BE2C (cell line): ENCODE measurements around the gene HCFC1.
A peak's percentile ranks its signal among the peaks of the same experiment; 100 is the strongest.

ENCODE experiments used
- DNase-seq: peaks from one replicate; pipeline ENCODE4 v3.0.0-alpha.2; 2020
- H3K27me3 ChIP-seq: fragments of 250-450 bp; sonication (Bioruptor Pico); 2 replicates; pipeline ENCODE4 v1.5.1; 2020; ENCODE audit warnings: mild to moderate bottlenecking
- H3K36me3 ChIP-seq: fragments of 250-450 bp; sonication (Bioruptor Pico); 2 replicates; pipeline ENCODE4 v1.5.1; 2020; ENCODE audit warnings: mild to moderate bottlenecking
- H3K4me1 ChIP-seq: fragments of 250-450 bp; sonication (Bioruptor Pico); 2 replicates; pipeline ENCODE4 v1.5.1; 2020
- H3K4me3 ChIP-seq: 2 replicates; pipeline ENCODE4 v1.5.1; 2011; ENCODE audit warnings: low read depth, low read length
- H3K9me3 ChIP-seq: fragments of 250-450 bp; sonication (Bioruptor Pico); 2 replicates; pipeline ENCODE4 v1.5.1; 2020
- CTCF ChIP-seq: IDR thresholded peaks from 2 replicates; pipeline ENCODE4 v1.5.1; 2012; ENCODE audit warnings: mild to moderate bottlenecking, low read depth, low read length

HCFC1 gene

DNA sequence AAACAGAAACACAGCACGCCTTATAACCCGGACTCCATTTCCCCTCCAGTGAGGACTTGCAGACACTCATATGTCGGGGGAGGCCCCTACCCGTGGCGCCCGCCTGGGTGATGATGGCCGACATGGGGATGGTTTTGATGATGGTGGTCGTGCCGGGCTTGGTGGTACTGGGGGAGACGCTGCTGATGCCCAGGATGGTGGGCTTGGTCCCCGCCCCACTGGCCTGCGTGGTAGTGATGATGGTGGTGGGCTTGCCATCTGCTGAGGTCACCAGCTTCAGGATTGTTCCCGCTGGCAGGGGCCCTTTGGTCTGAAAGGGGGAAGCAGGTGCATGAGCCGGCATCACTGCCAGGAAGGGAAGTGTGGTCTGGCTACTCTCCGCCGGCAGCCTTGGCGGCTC lies 14.4 kb downstream of the HCFC1 start:
- H3K4me1 ChIP-seq, result peaks cover 4% of the 10 kb centered on the region; the same call in 1 of the 2 replicates
- no peaks in the 10 kb centered on the region for H3K27me3 ChIP-seq
- DNase-seq, result no peak
- no peak overlapping the region for H3K4me3 ChIP-seq
- no peaks in the 10 kb centered on the region for H3K9me3 ChIP-seq
- H3K36me3 ChIP-seq, result peaks cover 99% of the 10 kb centered on the region
- no peak for TF ChIP-seq CTCF

DNA sequence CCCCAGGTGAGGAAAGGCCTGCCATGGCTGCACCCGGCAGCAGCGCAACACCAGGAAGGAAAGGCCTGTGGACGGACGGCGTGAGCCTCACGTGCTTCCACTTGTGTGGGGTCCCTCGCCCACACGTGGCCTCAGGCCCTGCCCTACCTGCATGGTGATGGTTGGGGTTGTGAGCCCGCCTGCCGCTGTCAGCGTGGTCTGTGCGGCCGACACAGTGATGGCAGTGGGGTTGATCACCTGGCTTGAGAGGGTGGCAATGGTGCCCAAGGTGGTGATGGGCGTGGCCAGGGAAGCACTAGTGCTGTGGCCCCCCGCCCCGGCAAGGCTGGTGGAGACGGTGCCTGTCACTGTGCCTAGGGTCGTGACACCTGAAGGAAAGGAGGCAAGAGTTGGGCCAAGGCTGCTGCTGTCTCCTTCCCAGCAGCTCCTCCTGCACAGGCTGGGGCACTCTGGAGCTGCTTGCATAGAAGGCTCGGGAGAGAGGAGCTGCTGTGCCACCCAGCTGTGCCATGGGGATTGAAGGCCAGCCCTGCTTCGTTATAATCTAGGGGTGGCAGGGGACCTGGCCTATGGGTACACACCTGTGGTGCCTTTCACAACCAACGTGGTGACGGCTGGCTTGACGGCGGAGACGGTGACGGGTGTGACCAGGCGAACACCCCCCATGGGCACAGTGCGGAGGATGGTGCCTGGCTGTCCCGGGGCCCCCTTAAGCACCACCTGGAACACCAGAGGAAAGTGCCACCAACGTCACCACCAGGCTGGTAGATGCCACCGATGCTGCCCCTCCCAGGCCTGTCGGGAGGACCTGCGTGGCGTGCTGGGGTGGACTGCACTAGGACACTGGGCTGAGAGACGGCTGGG lies 15.3 kb downstream of the HCFC1 start:
- DNase-seq, result no peak
- no peak overlapping the region for H3K4me3 ChIP-seq
- H3K4me1 ChIP-seq, result peaks cover 4% of the 10 kb centered on the region; the same call in 1 of the 2 replicates
- peaks cover 99% of the 10 kb centered on the region for H3K36me3 ChIP-seq
- H3K27me3 ChIP-seq, result no peaks in the 10 kb centered on the region
- no peak for TF ChIP-seq CTCF
- no peaks in the 10 kb centered on the region for H3K9me3 ChIP-seq

DNA sequence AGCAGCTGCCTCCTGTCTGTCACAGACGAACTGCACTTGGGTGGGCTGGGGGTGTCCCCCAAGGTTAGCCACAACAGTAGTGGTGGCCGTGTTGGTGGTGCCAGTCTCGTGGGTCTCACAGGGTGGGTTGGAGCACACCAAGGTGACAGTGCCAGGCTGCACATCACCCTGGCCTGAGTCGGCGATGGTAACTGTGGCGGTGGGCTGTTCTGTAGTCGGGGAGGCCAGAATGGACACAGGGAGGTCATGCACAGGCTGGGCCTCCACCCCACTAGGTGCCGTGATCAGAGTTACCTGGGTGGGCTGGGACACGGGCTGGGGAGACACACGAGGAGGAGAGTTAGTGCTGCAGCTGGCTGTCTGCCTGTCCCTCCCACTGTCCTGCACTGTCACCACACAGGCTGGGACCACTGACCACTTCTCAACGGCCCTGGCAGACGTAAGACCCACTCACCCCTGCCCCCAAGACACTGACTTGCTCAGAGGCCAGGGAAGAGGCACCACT lies 16.3 kb downstream of the HCFC1 start:
- TF ChIP-seq CTCF, result no peak
- Histone ChIP-seq H3K36me3 (peaks cover 100% of the 10 kb centered on the region), H3K9me3 (no peaks in the 10 kb centered on the region)

GRCh38 chrX:153954558-153955227 lies 16.9 kb downstream of the HCFC1 start:
- no peak for DNase-seq

More for the DNA sequence above, 16.3 kb downstream of the HCFC1 start:
- Histone ChIP-seq H3K4me3 (no peak overlapping the region), H3K27me3 (no peaks in the 10 kb centered on the region), H3K4me1 (peaks cover 4% of the 10 kb centered on the region; the same call in 1 of the 2 replicates)
- DNase-seq, result no peak

GRCh38 chrX:153953892-153954557 lies 17.6 kb downstream of the HCFC1 start:
- no peak for DNase-seq
- TF ChIP-seq CTCF, result 0 out of 2 replicates have a peak, but pooled peaks have one; percentile 11

More at GRCh38 chrX:153954558-153955227, 16.9 kb downstream of the HCFC1 start:
- Histone ChIP-seq H3K4me3 (no peak overlapping the region), H3K36me3 (peaks cover 100% of the 10 kb centered on the region), H3K9me3 (no peaks in the 10 kb centered on the region), H3K27me3 (no peaks in the 10 kb centered on the region), H3K4me1 (peaks cover 4% of the 10 kb centered on the region; the same call in 1 of the 2 replicates)
- TF ChIP-seq CTCF, result no peak

More at GRCh38 chrX:153953892-153954557, 17.6 kb downstream of the HCFC1 start:
- Histone ChIP-seq H3K9me3 (no peaks in the 10 kb centered on the region), H3K4me1 (peaks cover 4% of the 10 kb centered on the region), H3K27me3 (no peaks in the 10 kb centered on the region), H3K36me3 (peaks cover 98% of the 10 kb centered on the region), H3K4me3 (no peak overlapping the region)
